NT2/D1 (cell line): Measurements from ENCODE around the gene FILIP1L.

ENCODE experiments used
- DNase-seq: peaks from one replicate; pipeline ENCODE4 v3.0.0-alpha.2; 2011; ENCODE audit warnings: low read depth, low spot score
- H3K27me3 ChIP-seq: 2 replicates; pipeline ENCODE4 v1.6.0; 2011; ENCODE audit warnings: mild to moderate bottlenecking; ENCODE audit not compliant: insufficient read length, insufficient read depth
- H3K36me3 ChIP-seq: 2 replicates; pipeline ENCODE4 v1.6.1; 2011; ENCODE audit warnings: mild to moderate bottlenecking, low read length, mixed read lengths; ENCODE audit not compliant: insufficient read depth, insufficient read length
- H3K4me1 ChIP-seq: 2 replicates; pipeline ENCODE4 v1.5.1; 2011; ENCODE audit not compliant: insufficient read depth, insufficient read length
- H3K4me3 ChIP-seq: 2 replicates; pipeline ENCODE4 v1.5.1; 2011; ENCODE audit warnings: low read depth; ENCODE audit not compliant: insufficient read length
- H3K9ac ChIP-seq: 2 replicates; pipeline ENCODE4 v1.6.0; 2011; ENCODE audit warnings: low read depth; ENCODE audit not compliant: insufficient read length
- H3K9me3 ChIP-seq: 2 replicates; pipeline ENCODE4 v1.5.1; 2011; ENCODE audit warnings: mild to moderate bottlenecking, low read length; ENCODE audit not compliant: insufficient read depth
- SUZ12 ChIP-seq: IDR thresholded peaks from 2 replicates; pipeline ENCODE4 v1.6.1; 2011; ENCODE audit not compliant: insufficient read length, insufficient read depth; ENCODE audit errors: extremely low read depth
- YY1 ChIP-seq: IDR thresholded peaks from 2 replicates; pipeline ENCODE4 v1.6.1; 2011; ENCODE audit not compliant: insufficient read length, insufficient read depth
- ZNF274 ChIP-seq: IDR thresholded peaks from 2 replicates; pipeline ENCODE4 v1.6.1; 2011; ENCODE audit warnings: mild to moderate bottlenecking, low read depth, low read length

The FILIP1L gene

GRCh38 chr3:99891610-99892285, 222.6 kb downstream of the FILIP1L start:
- H3K4me3 ChIP-seq: no peak overlapping the region
- DNase-seq: no peak
- no peaks in the 10 kb centered on the region for H3K4me1 ChIP-seq
- H3K27me3 ChIP-seq: no peaks in the 10 kb centered on the region
- no peaks in the 10 kb centered on the region for H3K36me3 ChIP-seq
- no peaks in the 10 kb centered on the region for H3K9me3 ChIP-seq
- H3K9ac ChIP-seq: no peak overlapping the region
- TF ChIP-seq SUZ12 (no peak), YY1 (no peak)

- no peaks in the 10 kb centered on the region for H3K9me3 ChIP-seq
- no peak for TF ChIP-seq YY1
- TF ChIP-seq SUZ12: no peak
- TF ChIP-seq ZNF274: no peak
- DNase-seq: no peak
Observed at GRCh38 chr3:99885851-99886250, 228.4 kb downstream of the FILIP1L start.

GRCh38 chr3:99885085-99885484, 229.2 kb downstream of the FILIP1L start:
- TF ChIP-seq YY1 (no peak), ZNF274 (no peak), SUZ12 (no peak)
- no peak for DNase-seq
- Histone ChIP-seq H3K4me3 (no peak overlapping the region), H3K9ac (no peak overlapping the region), H3K4me1 (no peaks in the 10 kb centered on the region), H3K9me3 (no peaks in the 10 kb centered on the region), H3K36me3 (no peaks in the 10 kb centered on the region), H3K27me3 (no peaks in the 10 kb centered on the region)

More at GRCh38 chr3:99885851-99886250, 228.4 kb downstream of the FILIP1L start:
- H3K4me3 ChIP-seq: no peak overlapping the region
- H3K4me1 ChIP-seq: no peaks in the 10 kb centered on the region
- H3K27me3 ChIP-seq: no peaks in the 10 kb centered on the region
- no peak overlapping the region for H3K9ac ChIP-seq
- no peaks in the 10 kb centered on the region for H3K36me3 ChIP-seq

- no peaks in the 10 kb centered on the region for H3K9me3 ChIP-seq
- H3K9ac ChIP-seq: no peak overlapping the region
- peaks cover 4% of the 10 kb centered on the region for H3K36me3 ChIP-seq
- no peak for DNase-seq
- no peak overlapping the region for H3K4me3 ChIP-seq
- no peaks in the 10 kb centered on the region for H3K27me3 ChIP-seq
- H3K4me1 ChIP-seq: no peaks in the 10 kb centered on the region
- no peak for TF ChIP-seq SUZ12
- no peak for TF ChIP-seq YY1
- TF ChIP-seq ZNF274: no peak
Observed at GRCh38 chr3:99884484-99884883, 229.8 kb downstream of the FILIP1L start.

- TF ChIP-seq SUZ12 (no peak), ZNF274 (no peak), YY1 (no peak)
- Histone ChIP-seq H3K27me3 (no peaks in the 10 kb centered on the region), H3K9me3 (no peaks in the 10 kb centered on the region), H3K4me3 (no peak overlapping the region), H3K4me1 (no peaks in the 10 kb centered on the region), H3K36me3 (peaks cover 4% of the 10 kb centered on the region), H3K9ac (no peak overlapping the region)
- DNase-seq: no peak
Observed at GRCh38 chr3:99883693-99884092, 230.6 kb downstream of the FILIP1L start.

GRCh38 chr3:99883138-99883461, 231.2 kb downstream of the FILIP1L start:
- Histone ChIP-seq H3K36me3 (peaks cover 4% of the 10 kb centered on the region), H3K27me3 (no peaks in the 10 kb centered on the region), H3K9me3 (no peaks in the 10 kb centered on the region), H3K9ac (no peak overlapping the region), H3K4me3 (no peak overlapping the region), H3K4me1 (no peaks in the 10 kb centered on the region)
- no peak for DNase-seq
- TF ChIP-seq ZNF274 (no peak), SUZ12 (no peak), YY1 (no peak)

GRCh38 chr3:99882436-99883137, 231.7 kb downstream of the FILIP1L start:
- Histone ChIP-seq H3K9me3 (no peaks in the 10 kb centered on the region), H3K36me3 (peaks cover 4% of the 10 kb centered on the region), H3K4me1 (no peaks in the 10 kb centered on the region), H3K4me3 (no peak overlapping the region), H3K27me3 (no peaks in the 10 kb centered on the region), H3K9ac (no peak overlapping the region)
- TF ChIP-seq YY1 (no peak), SUZ12 (no peak), ZNF274 (no peak)
- DNase-seq: no peak

- DNase-seq: no peak
- no peak for TF ChIP-seq ZNF274
- no peaks in the 10 kb centered on the region for H3K9me3 ChIP-seq
- H3K4me1 ChIP-seq: no peaks in the 10 kb centered on the region
- H3K27me3 ChIP-seq: peaks cover 8% of the 10 kb centered on the region
- H3K36me3 ChIP-seq: peaks cover 4% of the 10 kb centered on the region
- no peak overlapping the region for H3K4me3 ChIP-seq
- H3K9ac ChIP-seq: no peak overlapping the region
Observed at GRCh38 chr3:99881121-99881524, 233.2 kb downstream of the FILIP1L start.
